ENCODE results near the gene SPTB. TPM values are rescaled to one million over a fixed set of nuclear protein-coding genes. Genes with fewer than 3 reads are reported as not detected.

The SPTB gene
- total RNA-seq, 1 donor from 2014 or later, result 0.04 TPM

DNA sequence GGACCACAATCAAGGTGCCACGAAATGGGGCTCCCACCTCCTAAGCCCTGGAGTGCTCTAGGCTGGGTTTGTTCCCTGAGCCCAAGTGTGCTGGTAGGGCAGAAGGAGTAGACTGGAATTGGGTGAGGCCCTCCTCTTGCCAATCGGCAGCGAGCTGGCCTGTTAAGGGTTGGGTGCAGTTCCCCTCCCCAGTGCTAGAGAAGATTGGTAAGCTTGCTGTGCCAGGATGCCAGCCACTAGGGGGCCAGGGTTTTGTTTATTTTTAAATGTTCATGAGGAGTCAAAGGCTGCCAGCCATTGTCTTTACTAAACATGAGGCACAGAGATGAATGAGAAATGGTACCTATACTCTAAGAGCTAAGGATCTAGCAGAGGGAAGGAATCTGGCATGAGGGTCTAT, 79.7 kb downstream of the SPTB start:
- ATAC-seq (ENCODE audit: low read depth), result no peak
- POLR2A ChIA-PET, result no interaction called here
- no peak for DNase-seq
- no peaks in the 10 kb centered on the region for H3K4me1 Mint-ChIP-seq
- intact Hi-C loops (cut with micrococcal nuclease), result loop anchor here (2.0 kb wide), 2 partner anchors 93 to 183 kb away; no protein-coding TSS in a partner anchor
- no peaks in the 10 kb centered on the region for H3K9me3 Mint-ChIP-seq
- H3K27ac Mint-ChIP-seq, result no peak overlapping the region
- peaks cover 13% of the 10 kb centered on the region for H3K27me3 Mint-ChIP-seq
- CTCF ChIA-PET, result interaction anchor here (6.2 kb wide), 1 partner anchor 92 kb away, joined by 41 read pairs; no protein-coding TSS in a partner anchor
- TF ChIP-seq, protein P1, sequence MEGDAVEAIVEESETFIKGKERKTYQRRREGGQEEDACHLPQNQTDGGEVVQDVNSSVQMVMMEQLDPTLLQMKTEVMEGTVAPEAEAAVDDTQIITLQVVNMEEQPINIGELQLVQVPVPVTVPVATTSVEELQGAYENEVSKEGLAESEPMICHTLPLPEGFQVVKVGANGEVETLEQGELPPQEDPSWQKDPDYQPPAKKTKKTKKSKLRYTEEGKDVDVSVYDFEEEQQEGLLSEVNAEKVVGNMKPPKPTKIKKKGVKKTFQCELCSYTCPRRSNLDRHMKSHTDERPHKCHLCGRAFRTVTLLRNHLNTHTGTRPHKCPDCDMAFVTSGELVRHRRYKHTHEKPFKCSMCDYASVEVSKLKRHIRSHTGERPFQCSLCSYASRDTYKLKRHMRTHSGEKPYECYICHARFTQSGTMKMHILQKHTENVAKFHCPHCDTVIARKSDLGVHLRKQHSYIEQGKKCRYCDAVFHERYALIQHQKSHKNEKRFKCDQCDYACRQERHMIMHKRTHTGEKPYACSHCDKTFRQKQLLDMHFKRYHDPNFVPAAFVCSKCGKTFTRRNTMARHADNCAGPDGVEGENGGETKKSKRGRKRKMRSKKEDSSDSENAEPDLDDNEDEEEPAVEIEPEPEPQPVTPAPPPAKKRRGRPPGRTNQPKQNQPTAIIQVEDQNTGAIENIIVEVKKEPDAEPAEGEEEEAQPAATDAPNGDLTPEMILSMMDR (IDR thresholded peaks at IDR 0.05), result no peak
- no peak overlapping the region for H3K4me3 Mint-ChIP-seq
- no peaks in the 10 kb centered on the region for H3K36me3 Mint-ChIP-seq (ENCODE audit: low read depth)

DNA sequence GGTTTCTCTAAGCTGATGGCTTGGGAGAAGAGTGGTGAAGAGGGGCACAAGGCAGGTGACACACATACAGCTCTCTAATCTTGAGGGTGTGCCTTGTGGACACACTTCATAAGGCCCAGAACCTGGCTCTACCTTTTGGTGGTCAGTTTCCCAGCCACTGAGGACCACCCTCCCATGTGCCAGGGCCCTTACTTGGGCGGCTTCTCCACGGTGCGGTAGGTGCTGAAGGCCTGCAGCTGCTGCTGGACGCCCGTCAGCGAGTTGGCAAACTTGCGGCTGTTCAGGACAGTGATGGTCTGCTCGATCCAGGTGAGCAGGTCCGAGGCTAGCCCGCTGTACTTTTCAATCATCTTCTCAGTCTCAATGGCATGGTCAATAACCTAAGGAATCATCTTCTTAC, 80.2 kb downstream of the SPTB start:
- intact Hi-C loops (cut with micrococcal nuclease), result no loop called here
- ChIA-PET POLR2A (no interaction called here), CTCF (interaction anchor here (6.2 kb wide), 1 partner anchor 92 kb away, joined by 41 read pairs; no protein-coding TSS in a partner anchor)
- Mint-ChIP-seq H3K36me3 (ENCODE audit: low read depth) (no peaks in the 10 kb centered on the region), H3K27ac (no peak overlapping the region), H3K4me1 (no peaks in the 10 kb centered on the region), H3K27me3 (peaks cover 13% of the 10 kb centered on the region), H3K4me3 (no peak overlapping the region), H3K9me3 (no peaks in the 10 kb centered on the region)
- ATAC-seq (ENCODE audit: low read depth), result no peak
- TF ChIP-seq, protein P1 (IDR thresholded peaks at IDR 0.05), result no peak
- no peak for DNase-seq

DNA sequence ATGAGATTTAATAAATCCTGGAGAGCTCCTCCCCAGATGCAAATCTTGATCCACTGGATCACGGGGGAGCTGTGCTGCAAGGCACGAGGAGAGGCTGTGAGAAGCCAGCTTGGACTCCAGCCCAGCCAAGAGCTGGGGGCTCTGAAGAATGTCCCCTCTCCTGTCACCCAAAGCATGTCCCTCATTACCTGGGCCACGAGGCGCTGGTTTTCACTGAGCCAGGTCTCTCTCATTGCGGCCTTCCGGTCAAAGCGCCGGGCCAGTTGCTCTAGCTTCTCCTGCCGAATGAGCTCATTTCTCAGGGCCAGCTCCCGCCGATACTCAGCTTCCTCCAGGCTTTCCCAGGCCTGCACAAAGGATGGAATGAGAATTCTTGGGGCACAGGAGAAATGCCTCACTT, 83.3 kb downstream of the SPTB start:
- Mint-ChIP-seq H3K4me3 (no peak overlapping the region), H3K4me1 (no peaks in the 10 kb centered on the region)
- ATAC-seq (ENCODE audit: low read depth), result no peak

DNA sequence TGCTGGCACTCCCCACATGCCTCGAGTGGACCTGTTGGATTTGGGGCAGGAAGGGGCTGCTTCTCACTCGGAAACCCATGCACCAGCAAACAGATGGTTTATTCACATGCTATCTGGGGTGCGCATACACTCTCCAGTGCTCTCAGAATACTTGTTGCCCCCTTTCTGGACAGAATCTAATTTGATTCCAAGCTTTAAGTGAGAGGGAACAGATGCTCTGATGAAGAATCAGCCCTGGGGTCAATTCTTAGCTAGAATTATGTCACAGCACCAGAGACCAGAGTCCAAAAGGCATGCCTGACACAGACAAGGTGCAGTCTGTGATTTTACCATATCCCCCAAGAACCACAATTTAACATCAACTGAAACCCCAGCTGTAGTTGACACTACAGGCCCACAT, 83.8 kb downstream of the SPTB start:
- POLR2A ChIA-PET, result no interaction called here
- no peaks in the 10 kb centered on the region for H3K4me1 Mint-ChIP-seq
- no peaks in the 10 kb centered on the region for H3K9me3 Mint-ChIP-seq
- no peak for DNase-seq
- TF ChIP-seq, protein P1 (IDR thresholded peaks at IDR 0.05), result no peak
- no peak overlapping the region for H3K4me3 Mint-ChIP-seq
- H3K27ac Mint-ChIP-seq, result no peak overlapping the region
- no peak for ATAC-seq (ENCODE audit: low read depth)
- CTCF ChIA-PET, result no interaction called here
- no peaks in the 10 kb centered on the region for H3K36me3 Mint-ChIP-seq (ENCODE audit: low read depth)
- H3K27me3 Mint-ChIP-seq, result peaks cover 15% of the 10 kb centered on the region
- intact Hi-C loops (cut with micrococcal nuclease), result no loop called here

More for the DNA sequence above, 83.3 kb downstream of the SPTB start:
- Mint-ChIP-seq H3K9me3 (no peaks in the 10 kb centered on the region), H3K27me3 (peaks cover 15% of the 10 kb centered on the region), H3K27ac (no peak overlapping the region), H3K36me3 (ENCODE audit: low read depth) (no peaks in the 10 kb centered on the region)
- CTCF ChIA-PET, result no interaction called here
- DNase-seq, result no peak
- POLR2A ChIA-PET, result no interaction called here
- TF ChIP-seq, protein P1 (IDR thresholded peaks at IDR 0.05), result no peak
- intact Hi-C loops (cut with micrococcal nuclease), result no loop called here

DNA sequence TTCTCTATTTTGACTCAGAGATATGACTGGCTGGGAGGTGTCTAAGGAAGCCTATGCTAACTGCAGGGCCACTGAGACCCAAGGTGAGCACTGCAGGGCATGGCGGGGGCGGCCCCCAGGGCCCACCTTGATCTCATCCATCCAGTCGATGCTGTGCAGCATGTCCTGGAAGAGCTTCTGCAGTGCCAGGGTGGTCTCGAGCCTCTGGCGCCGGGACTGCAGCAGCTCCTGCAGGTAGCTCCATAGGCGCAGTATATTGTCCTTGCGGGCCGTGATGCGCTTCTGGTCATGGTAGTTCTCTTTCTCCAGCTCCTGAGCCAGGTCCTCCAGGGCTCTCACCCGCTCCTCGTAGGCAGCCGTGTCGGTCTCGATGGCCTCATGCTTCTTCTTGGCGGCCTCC, 84.5 kb downstream of the SPTB start:
- Mint-ChIP-seq H3K4me3 (no peak overlapping the region), H3K9me3 (no peaks in the 10 kb centered on the region), H3K36me3 (ENCODE audit: low read depth) (no peaks in the 10 kb centered on the region), H3K27ac (no peak overlapping the region), H3K4me1 (no peaks in the 10 kb centered on the region), H3K27me3 (peaks cover 12% of the 10 kb centered on the region)
- ATAC-seq (ENCODE audit: low read depth) (no peak), DNase-seq (no peak)
- ChIA-PET POLR2A (no interaction called here), CTCF (no interaction called here)
- TF ChIP-seq, protein P1 (IDR thresholded peaks at IDR 0.05), result no peak
- intact Hi-C loops (cut with micrococcal nuclease), result no loop called here

Measured in activated B cell treated with CpG ODN at 0.5 μM for 24 hours (primary cell).